Adrenal gland (tissue), 12 donors: ENCODE measurements around the gene ERBB4. TPM values are rescaled to one million over a fixed set of nuclear protein-coding genes. Genes with fewer than 3 reads are reported as not detected.

Experiments used
- DNase-seq, 7 donors: peaks; one replicate each; pipeline ENCODE4 v3.0.0-alpha.2; 2019 to 2020
- H3K27ac ChIP-seq, 5 donors: fragments of 200-600 bp; sonication (generic) in 4 of 5; 1 replicate in 3 of 5; 2 replicates in 2 of 5; pipeline versions ENCODE4 v1.5.1 to v1.8.0; 2016 to 2020; ENCODE audit warnings: mild to moderate bottlenecking in 1 of 5
- H3K27me3 ChIP-seq: fragments of 200-600 bp; 2 replicates; pipeline ENCODE4 v1.8.0; 2021
- H3K36me3 ChIP-seq, 2 donors: fragments of 200-600 bp; replicated peaks in 1 of 2; 1 replicate in 1 of 2; 2 replicates in 1 of 2; pipeline versions ENCODE4 v1.5.1 to v1.8.0; 2018 to 2022
- H3K4me1 ChIP-seq, 2 donors: fragments of 200-600 bp; replicated peaks in 1 of 2; 1 replicate in 1 of 2; 2 replicates in 1 of 2; pipeline versions ENCODE4 v1.5.1 to v1.8.0; 2018 to 2021
- H3K4me3 ChIP-seq, 4 donors: fragments of 200-600 bp; sonication (generic) in 3 of 4; one replicate each; pipeline ENCODE4 v1.5.1; 2016 to 2018
- H3K9me3 ChIP-seq, 3 donors: fragments of 200-600 bp; sonication (generic) in 1 of 3; replicated peaks in 1 of 3; 1 replicate in 2 of 3; 2 replicates in 1 of 3; pipeline versions ENCODE4 v1.5.1 to v1.8.0; 2016 to 2021
- POLR2A ChIP-seq, 2 donors: fragments of 450-650 bp; IDR thresholded peaks; one replicate each; pipeline ENCODE4 v1.6.1; 2017; ENCODE audit warnings: antibody characterized with exemption in 2 of 2, mild to moderate bottlenecking in 2 of 2, moderate library complexity in 1 of 2
- WGBS, 4 donors: extraction: QIAGEN DNeasy Blood & Tissue Kit in 2 of 4; methylation state at CpG; one replicate each; pipeline versions ENCODE4 v1.1.5 to v1.1.7; 2013 to 2017; 5-methylcytosine and 5-hydroxymethylcytosine counted together
- intact Hi-C, 2 donors: fragments of 100-400 bp; cut with DNase I; formaldehyde crosslinking; loops; one replicate each; pipeline versions ENCODE4 v1.14.1 to v1.15.0; 2022 to 2023
- polyA plus RNA-seq, 3 donors: library from polyadenylated mRNA; stranded (reverse); fragments of 200-250 nt in 2 of 3; fragments of 350-450 nt in 1 of 3; fragmentation: Illumina TruSeq in 1 of 3; extraction: RNeasy Lipid Tissue Mini Kit (QIAGEN cat#74804) in 1 of 3; gene quantifications; one replicate each; pipeline ENCODE4 v1.2.3, GENCODE V29; 2013 to 2014
- total RNA-seq, 9 donors: library from RNA; depleted of rRNA in 4 of 9; stranded (reverse); fragments of >200 nt in 4 of 9; fragments of 120-200 nt in 1 of 9; fragmentation: NEBNext Ultra II Directional in 1 of 9; extraction: Animal tissue kit (Norgen Biotek cat#: 25700) in 1 of 9; gene quantifications; one replicate each; pipeline versions ENCODE4 v1.1.0 to v1.2.4, GENCODE V29; 2013 to 2023
- TF ChIP-seq, protein P1 (sequence below), 6 experiments: fragments of 450-650 bp in 4 of 6; fragments of 200-600 bp in 2 of 6; sonication (generic) in 1 of 6; IDR thresholded peaks; 1 replicate in 5 of 6; 2 replicates in 1 of 6; pipeline versions ENCODE4 v1.5.1 to v1.8.0; 2016 to 2021; ENCODE audit warnings: antibody characterized with exemption in 6 of 6, mild to moderate bottlenecking in 2 of 6, moderate library complexity in 1 of 6
- donor health status: healthy with polysubstance abuse.
- donor health status: Bipolar disorder and iron deficiency.
- donor health status: DM: yes; HTN: yes; CAD: no.
- donor health status: DM: no; HTN: no; CAD: no.
- donor health status: DM: no; HTN: no; CAD: no.
- donor health status: DM: yes; HTN: yes; CAD: no.

The ERBB4 gene
- total and polyA plus RNA-seq, 12 donors, result 0.06 to 2.9 (median 0.49) TPM

DNA sequence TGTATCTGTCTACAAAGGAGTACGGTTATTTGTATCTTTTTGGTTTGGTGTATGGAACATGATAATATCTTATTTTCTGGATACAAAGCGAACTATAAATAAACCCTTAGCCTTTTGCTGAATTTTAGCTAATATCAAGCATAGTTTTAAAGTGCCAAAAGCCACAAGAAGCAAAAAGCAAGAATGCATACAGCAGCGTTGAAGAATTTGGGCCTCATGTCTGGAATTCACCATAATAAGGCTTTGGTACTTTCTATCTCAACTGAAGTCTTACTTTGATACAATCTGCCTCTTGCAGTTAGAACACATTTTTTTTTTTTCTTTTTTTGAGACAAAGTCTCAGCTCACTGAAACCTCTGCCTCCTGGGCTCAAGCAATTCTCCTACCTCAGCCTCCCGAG is 151.5 kb downstream of the ERBB4 start:
- 75 to 88% (median 79%) methylated on average over 4 of the region's 4 CpGs for WGBS, 4 donors
- Histone ChIP-seq H3K36me3 (no peaks in the 10 kb centered on the region), H3K4me1 (no peaks in the 10 kb centered on the region), H3K9me3 (no peaks in the 10 kb centered on the region), H3K27ac (no peak overlapping the region), H3K27me3 (no peaks in the 10 kb centered on the region), H3K4me3 (no peak overlapping the region)
- intact Hi-C loops, result no loop called here
- DNase-seq, result no peak
- TF ChIP-seq, protein P1, sequence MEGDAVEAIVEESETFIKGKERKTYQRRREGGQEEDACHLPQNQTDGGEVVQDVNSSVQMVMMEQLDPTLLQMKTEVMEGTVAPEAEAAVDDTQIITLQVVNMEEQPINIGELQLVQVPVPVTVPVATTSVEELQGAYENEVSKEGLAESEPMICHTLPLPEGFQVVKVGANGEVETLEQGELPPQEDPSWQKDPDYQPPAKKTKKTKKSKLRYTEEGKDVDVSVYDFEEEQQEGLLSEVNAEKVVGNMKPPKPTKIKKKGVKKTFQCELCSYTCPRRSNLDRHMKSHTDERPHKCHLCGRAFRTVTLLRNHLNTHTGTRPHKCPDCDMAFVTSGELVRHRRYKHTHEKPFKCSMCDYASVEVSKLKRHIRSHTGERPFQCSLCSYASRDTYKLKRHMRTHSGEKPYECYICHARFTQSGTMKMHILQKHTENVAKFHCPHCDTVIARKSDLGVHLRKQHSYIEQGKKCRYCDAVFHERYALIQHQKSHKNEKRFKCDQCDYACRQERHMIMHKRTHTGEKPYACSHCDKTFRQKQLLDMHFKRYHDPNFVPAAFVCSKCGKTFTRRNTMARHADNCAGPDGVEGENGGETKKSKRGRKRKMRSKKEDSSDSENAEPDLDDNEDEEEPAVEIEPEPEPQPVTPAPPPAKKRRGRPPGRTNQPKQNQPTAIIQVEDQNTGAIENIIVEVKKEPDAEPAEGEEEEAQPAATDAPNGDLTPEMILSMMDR (IDR thresholded peaks at IDR 0.05), result no peak
- TF ChIP-seq POLR2A (IDR thresholded peaks at IDR 0.05), result no peak

DNA sequence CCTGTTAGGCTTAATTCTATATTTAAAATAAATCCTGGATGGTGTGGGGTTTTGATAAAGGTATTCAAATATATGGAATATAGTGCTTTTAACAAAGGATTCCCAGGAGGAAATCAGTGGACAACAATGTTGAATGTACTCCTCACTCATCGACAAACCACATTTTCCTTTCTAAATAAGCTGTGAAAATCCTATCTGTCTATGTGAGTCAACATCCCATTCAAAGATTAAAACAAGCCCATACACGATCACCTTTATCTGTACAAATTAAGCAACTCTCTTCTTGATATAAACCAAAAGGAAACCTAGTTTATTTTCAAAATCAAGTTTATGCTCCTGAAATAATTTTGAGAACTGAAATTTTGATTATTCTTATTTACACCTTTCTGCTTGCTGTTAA is 153.4 kb downstream of the ERBB4 start:
- 77 to 81% (median 80%) methylated on average over 2 of the region's 2 CpGs for WGBS, 4 donors
- intact Hi-C loops, result no loop called here
- TF ChIP-seq POLR2A (IDR thresholded peaks at IDR 0.05), result no peak
- TF ChIP-seq, protein P1 (IDR thresholded peaks at IDR 0.05), result no peak
- no peaks in the 10 kb centered on the region for H3K36me3 ChIP-seq
- H3K27ac ChIP-seq, result no peak overlapping the region
- no peaks in the 10 kb centered on the region for H3K4me1 ChIP-seq
- H3K4me3 ChIP-seq, result no peak overlapping the region
- H3K27me3 ChIP-seq, result no peaks in the 10 kb centered on the region
- DNase-seq, result no peak
- no peaks in the 10 kb centered on the region for H3K9me3 ChIP-seq

DNA sequence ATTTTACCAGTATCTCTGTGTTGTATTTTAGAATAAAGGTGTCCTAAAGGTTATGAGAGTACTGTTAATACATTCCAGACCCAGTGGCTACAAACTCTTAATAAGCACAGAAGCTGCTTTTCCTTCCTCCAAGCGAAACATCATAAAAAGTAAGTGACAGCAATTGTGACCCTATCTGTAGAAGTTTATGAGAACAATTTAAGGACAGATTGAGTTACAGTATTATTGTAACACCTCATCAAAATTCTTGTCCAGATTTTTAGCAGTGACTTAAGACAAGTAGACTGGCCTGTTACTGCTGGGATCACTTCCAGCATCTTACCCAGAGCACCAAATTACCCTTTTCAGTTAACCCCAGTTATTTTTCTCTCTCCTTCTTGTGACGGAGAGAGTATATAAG is 154.6 kb downstream of the ERBB4 start:
- no peak for DNase-seq
- H3K27ac ChIP-seq, result no peak overlapping the region
- 67 to 83% (median 71%) methylated on average over 2 of the region's 2 CpGs for WGBS, 4 donors
- H3K36me3 ChIP-seq, result no peaks in the 10 kb centered on the region
- H3K27me3 ChIP-seq, result no peaks in the 10 kb centered on the region
- intact Hi-C loops, result no loop called here
- TF ChIP-seq POLR2A (IDR thresholded peaks at IDR 0.05), result no peak
- TF ChIP-seq, protein P1 (IDR thresholded peaks at IDR 0.05), result no peak
- no peak overlapping the region for H3K4me3 ChIP-seq
- no peaks in the 10 kb centered on the region for H3K4me1 ChIP-seq
- no peaks in the 10 kb centered on the region for H3K9me3 ChIP-seq

DNA sequence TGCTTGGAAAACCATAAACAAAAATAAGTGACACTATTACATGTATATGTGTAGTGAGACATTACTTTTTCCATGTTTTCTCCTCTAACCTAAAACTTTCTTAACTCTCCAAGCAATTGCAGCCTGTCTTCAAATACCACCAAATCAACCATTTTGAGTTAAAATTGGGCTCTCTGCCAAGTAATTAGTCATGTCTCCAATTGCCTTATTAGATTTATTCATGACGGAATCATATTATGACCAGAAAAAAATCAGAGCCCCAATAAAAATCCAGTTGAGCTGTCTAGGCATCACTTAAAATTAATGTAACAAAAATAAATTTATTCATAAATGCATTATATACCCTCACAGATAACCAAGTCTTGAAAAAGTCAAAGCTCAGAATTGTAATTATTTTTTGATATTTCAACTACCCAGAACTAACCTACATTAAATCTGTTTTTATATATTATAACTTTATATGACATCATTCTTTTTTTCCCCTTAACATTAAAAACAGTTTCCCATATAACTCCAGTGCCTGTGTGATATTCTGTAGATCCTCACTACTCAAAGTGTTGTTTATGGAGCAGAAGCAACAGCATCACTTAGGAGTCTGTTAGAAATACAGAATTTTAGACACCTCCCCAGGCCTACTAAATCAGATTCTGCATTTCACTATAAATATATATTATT is 157.0 kb downstream of the ERBB4 start:
- intact Hi-C loops, result no loop called here
- WGBS, 4 donors, result 52 to 77% (median 65%) methylated on average over 1 of the region's 1 CpG
- no peak for DNase-seq

More for the DNA sequence above, 157.0 kb downstream of the ERBB4 start:
- no peaks in the 10 kb centered on the region for H3K4me1 ChIP-seq
- no peaks in the 10 kb centered on the region for H3K36me3 ChIP-seq
- no peak overlapping the region for H3K4me3 ChIP-seq
- no peaks in the 10 kb centered on the region for H3K9me3 ChIP-seq
- no peak overlapping the region for H3K27ac ChIP-seq
- TF ChIP-seq, protein P1 (IDR thresholded peaks at IDR 0.05), result no peak
- TF ChIP-seq POLR2A (IDR thresholded peaks at IDR 0.05), result no peak
- no peaks in the 10 kb centered on the region for H3K27me3 ChIP-seq
